Stimulated activated CD4-positive, alpha-beta T cell treated with anti-CD3 and anti-CD28 coated beads, Interleukin-12 subunit alpha, Interleukin-12 subunit beta, amount 100 ng/mL, for 24 hours (primary cell): ENCODE results near the gene COQ7.

Experiments
- DNase-seq, 2 experiments: peaks; one replicate each; pipeline ENCODE4 v3.0.0-alpha.2; 2020; ENCODE audit warnings: low read depth in 2 of 2

The COQ7 gene

GRCh38 chr16:19113577-19114358, 46.4 kb downstream of the COQ7 start, which contains the start of gene ITPRIPL2:
Gene ITPRIPL2, plus strand, starts transcription at chr16:19113964. Its CDS starts 498 bp downstream, at chr16:19114462.
- DNase-seq = no peak

GRCh38 chr16:19114359-19115147, 47.1 kb downstream of the COQ7 start:
- DNase-seq = no peak

- DNase-seq = no peak
Measured at GRCh38 chr16:19115148-19116021, 48.0 kb downstream of the COQ7 start.

GRCh38 chr16:19116711-19117449, 49.5 kb downstream of the COQ7 start:
- DNase-seq = no peak

GRCh38 chr16:19118938-19119431, 51.6 kb downstream of the COQ7 start:
- DNase-seq = peak; percentile 5 to 34

- no peak for DNase-seq
Measured at GRCh38 chr16:19119564-19119963, 52.1 kb downstream of the COQ7 start.

GRCh38 chr16:19123535-19124178, 56.2 kb downstream of the COQ7 start:
- no peak for DNase-seq

- DNase-seq = no peak
Measured at GRCh38 chr16:19126300-19126699, 58.9 kb downstream of the COQ7 start.

- no peak for DNase-seq
Measured at GRCh38 chr16:19127205-19127604, 59.8 kb downstream of the COQ7 start.

- DNase-seq = no peak
Measured at GRCh38 chr16:19127674-19128131, 60.3 kb downstream of the COQ7 start.

GRCh38 chr16:19128454-19129200, 61.2 kb downstream of the COQ7 start:
- no peak for DNase-seq
